ENCODE data around the gene ZDHHC8. TPM values are rescaled to one million over a fixed set of nuclear protein-coding genes. Genes with fewer than 3 reads are reported as not detected.

Gene ZDHHC8
- polyA plus RNA-seq, 4 donors = 3.8 to 33.5 (median 14.3) TPM

DNA sequence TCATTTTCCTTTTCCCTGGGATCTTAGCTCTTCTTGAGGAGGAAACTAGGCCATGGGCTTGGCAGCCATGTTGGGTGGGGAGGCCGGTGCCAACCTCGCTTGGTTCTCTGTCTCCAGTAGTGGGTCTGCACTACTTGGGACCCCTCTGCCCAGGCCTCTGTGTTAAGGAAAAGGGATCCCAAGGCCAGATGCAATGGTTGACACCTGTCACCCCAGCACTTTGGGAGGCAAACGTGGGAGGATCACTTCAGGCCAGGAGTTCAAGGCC lies 1.9 kb upstream of the ZDHHC8 start:
- Histone ChIP-seq H3K36me3 (ENCODE audit: control insufficient read depth in 3 of 3, insufficient read depth in 2 of 3, low read depth in 1 of 3, low read length in 3 of 3) (peaks cover 2 to 39% (median 8%) of the 10 kb centered on the region in 3 donors), H3K4me1 (ENCODE audit: control insufficient read depth in 3 of 3, insufficient read depth in 2 of 3, low read depth in 1 of 3, low read length in 2 of 3) (peaks cover 0 to 29% (median 0%) of the 10 kb centered on the region in 3 donors), H3K9me3 (ENCODE audit: control insufficient read depth in 2 of 2, insufficient read depth in 1 of 2, low read depth in 1 of 2, low read length in 1 of 2) (no peaks in the 10 kb centered on the region), H3K27me3 (ENCODE audit: control insufficient read depth in 3 of 3, insufficient read depth in 3 of 3, low read length in 3 of 3) (no peaks in the 10 kb centered on the region), H3K4me3 (ENCODE audit: low read depth in 1 of 3, low read length in 3 of 3) (no peak overlapping the region), H3K27ac (ENCODE audit: low read depth in 1 of 3, low read length in 2 of 3) (no peak overlapping the region)
- DNase-seq (no peak), FAIRE-seq (no peak)
- 66 to 83% (median 80%) methylated on average over 3 of the region's 3 CpGs for WGBS, 3 donors

DNA sequence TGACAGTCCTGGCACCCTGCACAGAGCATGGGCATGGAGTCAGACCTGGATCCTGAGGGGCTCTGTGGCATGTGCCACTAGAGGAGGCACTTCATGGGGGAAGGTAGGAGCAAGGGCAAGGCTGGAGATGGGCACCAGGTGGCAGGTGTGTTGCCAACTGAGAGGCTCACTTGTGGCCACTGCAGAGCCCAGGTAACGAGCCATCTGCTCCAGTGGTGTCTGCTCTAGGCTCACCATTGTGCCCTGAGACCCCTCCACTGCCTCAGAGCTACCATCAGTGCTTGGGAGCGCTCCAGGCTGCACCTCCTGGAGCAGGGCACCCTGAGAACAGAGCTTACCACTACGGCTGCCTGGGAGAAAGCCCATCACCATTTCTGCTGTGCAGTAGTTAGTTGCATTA lies 1.3 kb upstream of the ZDHHC8 start:
- Histone ChIP-seq H3K9me3 (ENCODE audit: control insufficient read depth in 2 of 2, insufficient read depth in 1 of 2, low read depth in 1 of 2, low read length in 1 of 2) (no peaks in the 10 kb centered on the region), H3K27ac (ENCODE audit: low read depth in 1 of 3, low read length in 2 of 3) (peak overlapping the region in 1 of 3 donors; percentile 23), H3K4me3 (ENCODE audit: low read depth in 1 of 3, low read length in 3 of 3) (no peak overlapping the region), H3K4me1 (ENCODE audit: control insufficient read depth in 3 of 3, insufficient read depth in 2 of 3, low read depth in 1 of 3, low read length in 2 of 3) (peaks cover 0 to 32% (median 0%) of the 10 kb centered on the region in 3 donors), H3K27me3 (ENCODE audit: control insufficient read depth in 3 of 3, insufficient read depth in 3 of 3, low read length in 3 of 3) (no peaks in the 10 kb centered on the region), H3K36me3 (ENCODE audit: control insufficient read depth in 3 of 3, insufficient read depth in 2 of 3, low read depth in 1 of 3, low read length in 3 of 3) (peaks cover 1 to 36% (median 8%) of the 10 kb centered on the region in 3 donors)
- DNase-seq (peak in 1 of 2 donors; percentile 28), FAIRE-seq (no peak)
- 71 to 81% (median 75%) methylated on average over 3 of the region's 3 CpGs for WGBS, 3 donors

DNA sequence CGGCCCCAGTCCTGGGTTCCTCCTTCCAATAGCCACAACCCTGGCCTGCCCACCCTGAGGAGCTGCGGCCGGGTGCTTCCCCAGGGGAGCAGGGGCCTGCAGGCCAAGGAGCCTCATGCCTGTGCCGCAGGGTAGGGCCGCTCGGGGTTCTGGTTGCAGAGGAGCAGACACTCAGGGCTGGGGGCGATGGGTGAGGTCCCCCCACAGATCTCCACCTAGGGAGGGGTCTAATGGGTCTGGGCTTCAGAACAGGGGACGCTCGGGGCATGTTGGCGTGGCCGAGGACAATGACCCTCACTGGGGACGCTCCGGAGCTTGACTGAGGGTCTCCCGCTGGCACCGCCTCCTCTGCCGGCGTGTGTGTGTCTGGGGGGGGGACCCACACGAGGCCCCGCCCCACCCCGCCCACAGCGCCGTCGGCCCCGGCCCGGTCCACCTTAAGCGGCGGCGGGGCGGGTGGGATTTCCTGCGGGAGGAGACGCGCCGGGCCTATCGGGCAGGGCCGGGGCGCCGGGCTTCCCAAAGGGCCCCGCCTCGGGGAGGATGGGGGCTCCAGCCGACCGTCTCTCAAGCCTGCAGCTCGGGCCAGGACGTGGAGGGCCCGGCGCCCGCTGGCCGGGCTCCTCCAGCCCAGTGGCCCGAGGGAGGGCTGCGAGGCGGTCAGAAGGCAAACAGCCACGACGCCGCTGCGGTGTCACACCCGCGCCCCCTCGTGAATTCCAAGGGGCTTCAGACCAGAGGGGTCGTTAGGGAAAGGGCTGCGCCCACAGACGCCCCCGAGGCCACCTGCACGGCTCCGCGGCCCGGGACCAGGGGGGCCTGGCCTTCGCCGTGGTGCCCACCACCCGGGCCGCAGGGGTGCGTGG lies 640 bp upstream of the ZDHHC8 start:
- Histone ChIP-seq H3K9me3 (ENCODE audit: control insufficient read depth in 2 of 2, insufficient read depth in 1 of 2, low read depth in 1 of 2, low read length in 1 of 2) (no peaks in the 10 kb centered on the region), H3K27ac (ENCODE audit: low read depth in 1 of 3, low read length in 2 of 3) (peak overlapping the region; percentile 70 to 91 (median 75)), H3K4me1 (ENCODE audit: control insufficient read depth in 3 of 3, insufficient read depth in 2 of 3, low read depth in 1 of 3, low read length in 2 of 3) (peaks cover 0 to 35% (median 0%) of the 10 kb centered on the region in 3 donors), H3K36me3 (ENCODE audit: control insufficient read depth in 3 of 3, insufficient read depth in 2 of 3, low read depth in 1 of 3, low read length in 3 of 3) (peaks cover 0 to 35% (median 5%) of the 10 kb centered on the region in 3 donors), H3K27me3 (ENCODE audit: control insufficient read depth in 3 of 3, insufficient read depth in 3 of 3, low read length in 3 of 3) (no peaks in the 10 kb centered on the region), H3K4me3 (ENCODE audit: low read depth in 1 of 3, low read length in 3 of 3) (peak overlapping the region; percentile 76 to 85 (median 78))
- DNase-seq (peak; percentile 70 to 84), FAIRE-seq (no peak)
- 5 to 13% (median 11%) methylated on average over 38 to 70 of the region's 70 CpGs for WGBS, 3 donors

DNA sequence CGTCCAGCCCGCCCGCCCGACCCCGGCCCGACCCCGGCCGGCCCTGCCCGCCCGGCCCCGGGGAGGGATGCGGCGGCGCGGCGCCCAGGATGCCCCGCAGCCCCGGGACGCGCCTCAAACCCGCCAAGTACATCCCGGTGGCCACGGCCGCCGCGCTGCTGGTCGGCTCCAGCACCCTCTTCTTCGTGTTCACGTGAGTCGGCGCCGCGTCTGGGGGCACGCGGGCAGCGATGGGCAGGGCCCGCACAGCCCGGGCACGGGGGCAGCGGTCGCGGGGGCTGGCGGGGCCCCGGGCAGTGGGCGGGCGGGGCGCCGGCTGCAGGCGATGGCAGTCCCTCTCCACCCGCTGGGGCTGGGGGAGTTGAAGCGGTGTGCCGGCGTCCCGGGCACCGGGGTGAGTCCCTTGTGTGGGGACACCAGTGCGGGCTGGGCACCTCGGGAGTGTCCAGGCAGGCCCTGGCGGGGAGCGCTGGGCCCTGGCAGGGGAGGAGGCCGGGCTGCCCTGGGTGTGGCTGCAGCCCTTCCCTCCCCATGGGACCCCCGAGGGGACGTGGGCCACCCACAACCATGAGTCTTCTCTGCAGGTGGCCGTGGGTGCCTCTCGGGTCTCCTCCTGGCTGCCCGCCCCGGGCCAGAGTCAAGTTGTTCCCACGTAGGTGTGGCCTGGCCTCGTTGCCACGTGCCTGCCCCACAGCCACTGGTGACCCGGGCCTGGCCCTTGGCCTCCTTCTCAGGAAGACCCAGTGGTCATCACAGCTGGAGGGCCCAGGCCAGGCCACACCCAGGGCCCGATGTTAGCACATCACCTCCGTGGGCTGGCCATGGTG lies 468 bp downstream of the ZDHHC8 start:
- no peaks in the 10 kb centered on the region for H3K9me3 ChIP-seq (ENCODE audit: control insufficient read depth in 2 of 2, insufficient read depth in 1 of 2, low read depth in 1 of 2, low read length in 1 of 2)
- no peaks in the 10 kb centered on the region for H3K27me3 ChIP-seq (ENCODE audit: control insufficient read depth in 3 of 3, insufficient read depth in 3 of 3, low read length in 3 of 3)
- peak overlapping the region in 1 of 3 donors; percentile 19 for H3K27ac ChIP-seq (ENCODE audit: low read depth in 1 of 3, low read length in 2 of 3)
- FAIRE-seq = no peak
- H3K4me3 ChIP-seq (ENCODE audit: low read depth in 1 of 3, low read length in 3 of 3) = peak overlapping the region; percentile 71 to 97 (median 78)
- 0 to 1% (median 1%) methylated on average over 49 to 72 of the region's 72 CpGs for WGBS, 3 donors
- DNase-seq = peak in 1 of 2 donors; percentile 60
- H3K36me3 ChIP-seq (ENCODE audit: control insufficient read depth in 3 of 3, insufficient read depth in 2 of 3, low read depth in 1 of 3, low read length in 3 of 3) = peaks cover 0 to 35% (median 2%) of the 10 kb centered on the region in 3 donors
- H3K4me1 ChIP-seq (ENCODE audit: control insufficient read depth in 3 of 3, insufficient read depth in 2 of 3, low read depth in 1 of 3, low read length in 2 of 3) = peaks cover 0 to 35% (median 0%) of the 10 kb centered on the region in 3 donors

DNA sequence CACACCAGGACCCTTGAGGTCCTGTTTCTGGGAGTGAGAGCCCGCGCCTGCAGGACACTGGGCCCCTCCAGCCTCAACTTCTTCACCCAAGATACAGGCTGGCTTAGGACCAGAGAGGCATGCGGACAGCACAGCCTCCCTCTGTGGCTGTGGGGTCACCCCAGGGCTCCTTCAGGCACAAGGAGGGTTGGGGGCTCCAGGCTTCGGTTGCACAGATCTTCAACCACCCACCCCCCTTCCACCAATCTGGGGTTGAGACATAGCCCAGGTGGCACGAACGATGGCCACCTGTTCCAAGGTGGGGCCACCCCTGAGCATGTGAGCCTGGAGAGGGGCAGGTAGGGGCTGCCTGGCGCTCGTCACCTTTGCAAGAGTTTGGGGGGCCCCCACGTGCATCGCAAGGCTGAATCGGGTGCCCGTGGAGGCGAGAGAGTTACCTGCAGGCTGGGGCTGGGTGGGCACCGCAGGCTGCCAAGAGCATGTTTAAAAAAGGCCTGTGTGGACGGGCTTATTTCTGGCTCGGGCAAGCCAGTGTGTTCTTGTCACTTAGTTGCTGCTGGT lies 1.2 kb downstream of the ZDHHC8 start:
- Histone ChIP-seq H3K27ac (ENCODE audit: low read depth in 1 of 3, low read length in 2 of 3) (no peak overlapping the region), H3K9me3 (ENCODE audit: control insufficient read depth in 2 of 2, insufficient read depth in 1 of 2, low read depth in 1 of 2, low read length in 1 of 2) (no peaks in the 10 kb centered on the region), H3K4me1 (ENCODE audit: control insufficient read depth in 3 of 3, insufficient read depth in 2 of 3, low read depth in 1 of 3, low read length in 2 of 3) (peaks cover 0 to 38% (median 0%) of the 10 kb centered on the region in 3 donors), H3K36me3 (ENCODE audit: control insufficient read depth in 3 of 3, insufficient read depth in 2 of 3, low read depth in 1 of 3, low read length in 3 of 3) (peaks cover 0 to 29% (median 0%) of the 10 kb centered on the region in 3 donors), H3K27me3 (ENCODE audit: control insufficient read depth in 3 of 3, insufficient read depth in 3 of 3, low read length in 3 of 3) (no peaks in the 10 kb centered on the region), H3K4me3 (ENCODE audit: low read depth in 1 of 3, low read length in 3 of 3) (peak overlapping the region in 2 of 3 donors; percentile 71 to 78)
- 62 to 70% (median 64%) methylated on average over 16 of the region's 16 CpGs for WGBS, 3 donors
- no peak for DNase-seq
- no peak for FAIRE-seq

DNA sequence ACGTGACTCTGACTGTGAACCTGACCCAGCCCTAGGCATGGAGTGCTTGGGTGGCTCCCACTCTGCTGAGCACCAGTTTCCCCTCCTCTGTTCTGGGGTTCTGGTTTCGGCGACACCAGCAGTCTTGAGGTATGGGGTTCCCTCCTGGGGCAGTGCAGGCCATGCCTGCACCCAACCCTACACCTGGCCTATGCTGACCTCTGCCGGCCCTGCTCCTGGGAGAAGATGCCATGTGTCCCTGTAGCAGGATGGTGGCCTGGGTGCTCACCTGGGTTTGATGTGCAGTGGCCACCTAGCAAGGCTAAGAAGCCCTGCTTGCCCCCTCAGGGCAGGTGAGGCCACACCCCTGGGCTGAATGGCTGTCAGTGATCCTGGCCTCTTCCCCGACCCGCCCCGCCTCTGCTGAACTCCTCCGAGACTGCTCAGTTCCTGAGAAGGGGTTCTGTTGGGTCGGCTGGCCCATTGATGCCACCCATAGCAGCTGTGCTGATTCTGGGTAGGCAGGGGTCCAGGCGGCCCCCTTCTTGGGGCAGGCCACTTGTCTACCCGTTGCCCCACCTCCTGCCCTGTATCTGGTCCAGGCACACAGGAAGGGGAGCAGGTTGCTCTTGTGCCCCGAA lies 2.4 kb downstream of the ZDHHC8 start:
- Histone ChIP-seq H3K27ac (ENCODE audit: low read depth in 1 of 3, low read length in 2 of 3) (no peak overlapping the region), H3K4me3 (ENCODE audit: low read depth in 1 of 3, low read length in 3 of 3) (no peak overlapping the region), H3K4me1 (ENCODE audit: control insufficient read depth in 3 of 3, insufficient read depth in 2 of 3, low read depth in 1 of 3, low read length in 2 of 3) (peaks cover 0 to 33% (median 0%) of the 10 kb centered on the region in 3 donors), H3K36me3 (ENCODE audit: control insufficient read depth in 3 of 3, insufficient read depth in 2 of 3, low read depth in 1 of 3, low read length in 3 of 3) (peaks cover 0 to 28% (median 0%) of the 10 kb centered on the region in 3 donors), H3K9me3 (ENCODE audit: control insufficient read depth in 2 of 2, insufficient read depth in 1 of 2, low read depth in 1 of 2, low read length in 1 of 2) (no peaks in the 10 kb centered on the region), H3K27me3 (ENCODE audit: control insufficient read depth in 3 of 3, insufficient read depth in 3 of 3, low read length in 3 of 3) (no peaks in the 10 kb centered on the region)
- DNase-seq (no peak), FAIRE-seq (no peak)
- 63 to 82% (median 78%) methylated on average over 11 to 12 of the region's 12 CpGs for WGBS, 3 donors

DNA sequence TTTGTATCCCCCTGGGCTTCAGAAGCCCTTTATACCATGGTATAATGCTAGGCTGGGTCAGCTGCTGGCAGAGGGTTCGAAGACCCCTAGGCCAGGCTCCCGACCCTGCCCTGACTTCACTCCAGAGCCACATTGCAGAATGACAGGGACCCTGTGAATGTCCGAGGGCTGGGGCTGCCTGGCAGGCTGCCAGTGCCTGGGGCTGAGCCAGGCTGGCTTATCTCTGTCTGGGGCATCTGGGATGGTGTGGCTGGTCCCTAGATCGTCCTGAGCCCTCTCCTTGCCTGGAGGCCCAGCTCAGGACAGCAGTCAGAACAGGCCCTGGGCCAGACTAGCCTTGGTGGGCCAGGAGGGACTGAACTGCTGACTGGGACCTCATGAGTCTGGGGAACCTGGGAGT lies 3.7 kb downstream of the ZDHHC8 start:
- DNase-seq (no peak), FAIRE-seq (no peak)
- H3K27ac ChIP-seq (ENCODE audit: low read depth in 1 of 3, low read length in 2 of 3) = no peak overlapping the region
- 57 to 70% (median 64%) methylated on average over 4 of the region's 4 CpGs for WGBS, 3 donors
- peaks cover 0 to 25% (median 0%) of the 10 kb centered on the region in 3 donors for H3K4me1 ChIP-seq (ENCODE audit: control insufficient read depth in 3 of 3, insufficient read depth in 2 of 3, low read depth in 1 of 3, low read length in 2 of 3)
- peaks cover 0 to 40% (median 0%) of the 10 kb centered on the region in 3 donors for H3K36me3 ChIP-seq (ENCODE audit: control insufficient read depth in 3 of 3, insufficient read depth in 2 of 3, low read depth in 1 of 3, low read length in 3 of 3)
- H3K27me3 ChIP-seq (ENCODE audit: control insufficient read depth in 3 of 3, insufficient read depth in 3 of 3, low read length in 3 of 3) = no peaks in the 10 kb centered on the region
- H3K9me3 ChIP-seq (ENCODE audit: control insufficient read depth in 2 of 2, insufficient read depth in 1 of 2, low read depth in 1 of 2, low read length in 1 of 2) = no peaks in the 10 kb centered on the region
- no peak overlapping the region for H3K4me3 ChIP-seq (ENCODE audit: low read depth in 1 of 3, low read length in 3 of 3)

Measured in small intestine (tissue), 7 donors.